ENCODE measurements around the gene KCNQ1OT1. TPM values are rescaled to one million over a fixed set of nuclear protein-coding genes. Genes with fewer than 3 reads are reported as not detected.

KCNQ1OT1 gene
- total RNA-seq, 1 experiment from 2014 or later = 1.2 TPM

DNA sequence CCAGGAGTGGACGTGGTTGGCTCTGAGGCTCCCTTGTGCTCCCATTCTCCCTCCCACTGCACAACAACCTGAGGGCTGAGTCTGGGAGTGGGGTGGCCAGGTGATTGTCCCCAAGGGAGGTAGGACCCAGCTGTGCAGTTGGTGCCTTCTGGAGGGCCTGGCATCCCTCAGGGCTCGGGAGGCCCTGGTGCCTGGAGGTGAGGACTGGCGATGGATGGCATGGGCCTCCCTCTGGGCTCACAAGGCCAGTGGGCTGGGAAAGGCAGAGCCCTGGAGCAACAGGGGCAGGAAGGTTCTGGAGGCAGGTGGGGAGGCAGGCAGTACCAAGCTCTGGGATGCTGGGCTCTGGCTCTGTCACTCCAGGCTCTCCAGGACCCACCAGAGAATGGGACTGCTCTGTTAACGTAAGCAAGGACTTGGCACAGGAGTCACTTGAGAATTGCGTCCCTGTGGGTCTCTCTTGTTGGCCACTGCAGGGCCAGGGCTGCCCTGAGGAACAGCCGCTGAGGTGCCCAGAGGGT, 114.2 kb downstream of the KCNQ1OT1 start:
- no peaks in the 10 kb centered on the region for H3K4me1 ChIP-seq (ENCODE audit: insufficient read depth, low read length)
- no peaks in the 10 kb centered on the region for H3K23me2 ChIP-seq (ENCODE audit: insufficient read length, low read depth, low read length, poor library complexity, severe bottlenecking)
- no peak overlapping the region for H2BK20ac ChIP-seq (ENCODE audit: low read depth, low read length, poor library complexity, severe bottlenecking)
- Mint-ChIP-seq H3K36me3 (ENCODE audit: insufficient read depth in 1 of 3, low read depth in 3 of 3) (no peaks in the 10 kb centered on the region), H3K9me3 (no peaks in the 10 kb centered on the region), H3K4me1 (no peaks in the 10 kb centered on the region), H3K27ac (no peak overlapping the region), H3K27me3 (ENCODE audit: low read depth) (peaks cover 61% of the 10 kb centered on the region), H3K4me3 (no peak overlapping the region)
- H2AK5ac ChIP-seq (ENCODE audit: insufficient read length, low read length) = no peak overlapping the region
- TF ChIP-seq, protein P1, sequence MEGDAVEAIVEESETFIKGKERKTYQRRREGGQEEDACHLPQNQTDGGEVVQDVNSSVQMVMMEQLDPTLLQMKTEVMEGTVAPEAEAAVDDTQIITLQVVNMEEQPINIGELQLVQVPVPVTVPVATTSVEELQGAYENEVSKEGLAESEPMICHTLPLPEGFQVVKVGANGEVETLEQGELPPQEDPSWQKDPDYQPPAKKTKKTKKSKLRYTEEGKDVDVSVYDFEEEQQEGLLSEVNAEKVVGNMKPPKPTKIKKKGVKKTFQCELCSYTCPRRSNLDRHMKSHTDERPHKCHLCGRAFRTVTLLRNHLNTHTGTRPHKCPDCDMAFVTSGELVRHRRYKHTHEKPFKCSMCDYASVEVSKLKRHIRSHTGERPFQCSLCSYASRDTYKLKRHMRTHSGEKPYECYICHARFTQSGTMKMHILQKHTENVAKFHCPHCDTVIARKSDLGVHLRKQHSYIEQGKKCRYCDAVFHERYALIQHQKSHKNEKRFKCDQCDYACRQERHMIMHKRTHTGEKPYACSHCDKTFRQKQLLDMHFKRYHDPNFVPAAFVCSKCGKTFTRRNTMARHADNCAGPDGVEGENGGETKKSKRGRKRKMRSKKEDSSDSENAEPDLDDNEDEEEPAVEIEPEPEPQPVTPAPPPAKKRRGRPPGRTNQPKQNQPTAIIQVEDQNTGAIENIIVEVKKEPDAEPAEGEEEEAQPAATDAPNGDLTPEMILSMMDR (conservative IDR thresholded peaks at IDR 0.05) = no peak
- H3K9ac ChIP-seq (ENCODE audit: extremely low read depth, insufficient read length, low read length) = no peak overlapping the region
- no peaks in the 10 kb centered on the region for H3K9me3 ChIP-seq (ENCODE audit: control insufficient read depth, low read depth, low read length)
- H4K91ac ChIP-seq (ENCODE audit: insufficient read length, low read depth, low read length) = no peak overlapping the region
- H3K14ac ChIP-seq (ENCODE audit: insufficient read depth, low read length) = no peak overlapping the region
- no peak overlapping the region for H3T11ph ChIP-seq (ENCODE audit: low read length)
- no peak overlapping the region for H4K5ac ChIP-seq (ENCODE audit: insufficient read length, low read depth, low read length)
- no peaks in the 10 kb centered on the region for H3K79me2 ChIP-seq (ENCODE audit: insufficient read depth, low read length)
- H2AFZ ChIP-seq (ENCODE audit: low read length) = no peak overlapping the region
- H2BK120ac ChIP-seq (ENCODE audit: low read depth, low read length, poor library complexity, severe bottlenecking) = no peak overlapping the region
- no peak overlapping the region for H3K56ac ChIP-seq (ENCODE audit: insufficient read length, low read depth, low read length)
- no CpG with 5 or more reads among the region's 6 CpGs for WGBS (ENCODE audit: extremely low coverage, insufficient read length, low lambda C conversion rate)
- no peak overlapping the region for H3K4ac ChIP-seq (ENCODE audit: low read depth, low read length)
- no peak overlapping the region for H2BK12ac ChIP-seq (ENCODE audit: insufficient read length, low read depth, low read length)
- H3K79me1 ChIP-seq (ENCODE audit: insufficient read depth, low read depth, low read length, poor library complexity, severe bottlenecking) = no peaks in the 10 kb centered on the region
- H3K27me3 ChIP-seq (ENCODE audit: insufficient read depth, low read length) = peaks cover 20% of the 10 kb centered on the region; the same call in 1 of the 2 replicates
- H4K8ac ChIP-seq (replicated peaks; ENCODE audit: insufficient read length, low read depth, low read length) = no peak overlapping the region
- no peak overlapping the region for H3K4me2 ChIP-seq (ENCODE audit: insufficient read depth, insufficient read length, low read length)
- no peak overlapping the region for H2BK15ac ChIP-seq (ENCODE audit: low read depth, low read length)
- H4K20me1 ChIP-seq (ENCODE audit: control insufficient read depth, insufficient read depth, insufficient read length) = no peaks in the 10 kb centered on the region
- no peak overlapping the region for H3K23ac ChIP-seq (ENCODE audit: insufficient read length, low read depth, low read length)
- H2BK5ac ChIP-seq (ENCODE audit: insufficient read length, low read length) = no peak overlapping the region
- DNase-seq = no peak
- no peak overlapping the region for H3K27ac ChIP-seq (ENCODE audit: insufficient read length, low read depth, low read length)
- H3K18ac ChIP-seq (ENCODE audit: insufficient read length, low read depth, low read length) = no peak overlapping the region
